Activated T-cell treated with anti-CD3 and anti-CD28 coated beads, Interleukin-2, amount 50 U/mL, for 4 hours (primary cell): ENCODE data around the gene CD34. TPM values are rescaled to one million over a fixed set of nuclear protein-coding genes. Genes with fewer than 3 reads are reported as not detected.
"Not testable (repeated sequence)": the region's sequence is repeated elsewhere in the genome, so short reads cannot be mapped to it uniquely, and the experiment has no call there.

Experiments
- ATAC-seq, 2 donors: fragments of 200-7000 bp; cut with Tn5 transposase; one replicate each; pipeline ENCODE4 v1.10.0; 2021
- DNase-seq: peaks from one replicate; pipeline ENCODE4 v3.0.0-alpha.2; 2020
- H3K27me3 Mint-ChIP-seq: one replicate; pipeline ENCODE4 v1.8.0; 2021; ENCODE audit warnings: low read depth, mixed read lengths
- H3K36me3 Mint-ChIP-seq: one replicate; pipeline ENCODE4 v1.8.0; 2022; ENCODE audit warnings: mixed read lengths; ENCODE audit not compliant: insufficient read depth
- H3K4me1 Mint-ChIP-seq: one replicate; pipeline ENCODE4 v1.8.0; 2021; ENCODE audit warnings: low read depth, mixed read lengths
- H3K4me3 Mint-ChIP-seq: one replicate; pipeline ENCODE4 v1.8.0; 2021; ENCODE audit warnings: mild to moderate bottlenecking, moderate library complexity, mixed read lengths
- H3K9me3 Mint-ChIP-seq: one replicate; pipeline ENCODE4 v1.8.0; 2021; ENCODE audit warnings: mixed read lengths
- total RNA-seq, 3 donors: library from RNA; stranded (reverse); gene quantifications; one replicate each; pipeline ENCODE4 v1.2.1, GENCODE V29; 2021

Gene CD34
- total RNA-seq, 3 donors from 2014 or later = 0.05 to 0.20 (median 0.08) TPM

- no peak overlapping the region for H3K4me3 Mint-ChIP-seq
- no peak for ATAC-seq
- no peaks in the 10 kb centered on the region for H3K9me3 Mint-ChIP-seq
- no peak for DNase-seq
- no peaks in the 10 kb centered on the region for H3K4me1 Mint-ChIP-seq
- H3K27me3 Mint-ChIP-seq = peaks cover 20% of the 10 kb centered on the region
- H3K36me3 Mint-ChIP-seq = no peaks in the 10 kb centered on the region
These were observed 33.6 kb upstream of the CD34 start for GRCh38 chr1:207944571-207944970.

DNA sequence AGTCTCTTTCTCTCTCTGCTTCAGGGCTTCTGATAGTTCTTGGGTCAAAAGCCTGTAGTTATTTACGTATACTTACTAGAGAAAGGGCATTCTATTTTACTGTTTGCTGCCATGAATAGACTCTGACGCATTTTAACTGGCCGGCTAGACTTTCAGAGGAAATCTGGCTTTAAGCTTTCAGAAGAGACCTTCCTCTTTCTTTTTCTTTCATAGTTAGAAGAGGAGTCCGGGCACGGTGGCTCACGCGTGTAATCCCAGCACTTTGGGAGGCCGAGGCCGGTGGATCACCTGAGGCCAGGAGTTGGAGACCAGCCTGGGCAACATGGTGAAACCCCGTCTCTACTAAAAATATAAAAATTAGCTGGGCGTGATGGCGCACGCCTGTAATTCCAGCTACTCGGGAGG, 31.4 kb upstream of the CD34 start:
- DNase-seq, H3K9me3 Mint-ChIP-seq, H3K4me1 Mint-ChIP-seq, ATAC-seq, H3K4me3 Mint-ChIP-seq, H3K36me3 Mint-ChIP-seq: not testable (repeated sequence)
- peaks cover 22% of the 10 kb centered on the region for H3K27me3 Mint-ChIP-seq

DNA sequence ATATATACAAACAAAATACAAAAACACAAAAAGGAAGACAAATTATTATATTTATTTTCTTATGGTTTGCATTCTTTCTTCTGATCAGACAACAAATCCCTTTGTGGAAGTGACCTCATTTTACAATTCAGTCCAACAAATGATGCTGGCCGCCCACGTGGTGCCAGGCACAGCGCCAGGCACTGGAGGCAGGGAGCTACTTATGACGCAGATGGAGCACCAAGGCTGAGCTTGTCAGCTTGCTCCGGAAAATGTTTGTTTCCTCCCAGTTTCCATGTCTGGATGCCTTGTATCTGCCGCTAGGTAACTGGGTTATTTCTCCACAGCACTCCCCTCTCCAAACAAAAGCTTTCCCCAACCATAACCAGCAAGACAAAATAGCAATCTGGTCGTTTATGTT, 30.7 kb upstream of the CD34 start:
- no peak overlapping the region for H3K4me3 Mint-ChIP-seq
- H3K4me1 Mint-ChIP-seq = no peaks in the 10 kb centered on the region
- no peaks in the 10 kb centered on the region for H3K9me3 Mint-ChIP-seq
- no peaks in the 10 kb centered on the region for H3K36me3 Mint-ChIP-seq
- peaks cover 25% of the 10 kb centered on the region for H3K27me3 Mint-ChIP-seq
- no peak for ATAC-seq
- DNase-seq = no peak

DNA sequence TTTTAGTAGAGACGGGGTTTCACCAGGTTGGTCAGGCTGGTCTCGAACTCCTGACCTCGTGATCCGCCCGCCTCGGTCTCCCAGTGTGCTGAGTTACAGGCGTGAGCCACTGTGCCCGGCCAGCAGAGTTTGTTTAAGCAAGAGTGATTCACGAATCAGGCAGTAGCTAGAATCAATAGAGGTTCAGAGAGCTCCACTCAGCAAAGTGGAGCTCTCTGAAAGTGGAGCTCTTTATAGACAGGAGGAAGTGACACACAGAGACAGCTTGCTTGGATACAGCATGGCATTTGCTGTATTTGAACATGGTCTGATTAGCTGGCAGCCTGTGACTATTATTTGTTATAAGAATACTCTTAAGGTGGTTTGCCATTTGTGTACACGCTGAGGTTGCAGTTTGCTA, 27.1 kb upstream of the CD34 start:
- Mint-ChIP-seq H3K27me3 (peaks cover 23% of the 10 kb centered on the region), H3K4me3 (no peak overlapping the region), H3K4me1 (no peaks in the 10 kb centered on the region), H3K36me3 (no peaks in the 10 kb centered on the region), H3K9me3 (no peaks in the 10 kb centered on the region)
- no peak for DNase-seq
- ATAC-seq = no peak

- Mint-ChIP-seq H3K36me3 (no peaks in the 10 kb centered on the region), H3K4me3 (no peak overlapping the region), H3K9me3 (no peaks in the 10 kb centered on the region), H3K4me1 (no peaks in the 10 kb centered on the region), H3K27me3 (peaks cover 20% of the 10 kb centered on the region)
- ATAC-seq (no peak), DNase-seq (no peak)
These were observed 26.3 kb upstream of the CD34 start for GRCh38 chr1:207937204-207937603.

DNA sequence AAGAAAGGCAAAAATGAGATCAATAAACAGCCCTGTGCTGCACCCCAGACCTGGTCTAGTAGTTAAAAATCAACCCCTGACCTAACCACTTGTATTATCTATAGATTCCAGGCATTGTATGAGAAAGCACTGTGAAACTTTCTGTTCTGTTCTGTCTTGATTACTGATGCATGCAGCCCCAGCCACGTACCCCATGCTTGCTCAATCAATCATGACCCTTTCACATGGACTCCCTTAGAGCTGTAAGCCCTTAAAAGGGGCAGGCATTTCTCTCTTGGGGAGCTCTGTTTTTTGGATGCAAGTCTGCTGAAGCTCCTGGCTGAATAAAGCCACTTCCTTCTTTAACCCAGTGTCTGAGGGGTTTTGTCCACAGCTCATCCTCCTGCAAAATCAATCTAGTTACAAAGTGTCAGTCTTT, 24.2 kb upstream of the CD34 start:
- DNase-seq = no peak
- ATAC-seq = no peak
- H3K9me3 Mint-ChIP-seq = no peaks in the 10 kb centered on the region
- no peaks in the 10 kb centered on the region for H3K4me1 Mint-ChIP-seq
- no peaks in the 10 kb centered on the region for H3K36me3 Mint-ChIP-seq
- H3K4me3 Mint-ChIP-seq = no peak overlapping the region
- peaks cover 12% of the 10 kb centered on the region for H3K27me3 Mint-ChIP-seq

DNA sequence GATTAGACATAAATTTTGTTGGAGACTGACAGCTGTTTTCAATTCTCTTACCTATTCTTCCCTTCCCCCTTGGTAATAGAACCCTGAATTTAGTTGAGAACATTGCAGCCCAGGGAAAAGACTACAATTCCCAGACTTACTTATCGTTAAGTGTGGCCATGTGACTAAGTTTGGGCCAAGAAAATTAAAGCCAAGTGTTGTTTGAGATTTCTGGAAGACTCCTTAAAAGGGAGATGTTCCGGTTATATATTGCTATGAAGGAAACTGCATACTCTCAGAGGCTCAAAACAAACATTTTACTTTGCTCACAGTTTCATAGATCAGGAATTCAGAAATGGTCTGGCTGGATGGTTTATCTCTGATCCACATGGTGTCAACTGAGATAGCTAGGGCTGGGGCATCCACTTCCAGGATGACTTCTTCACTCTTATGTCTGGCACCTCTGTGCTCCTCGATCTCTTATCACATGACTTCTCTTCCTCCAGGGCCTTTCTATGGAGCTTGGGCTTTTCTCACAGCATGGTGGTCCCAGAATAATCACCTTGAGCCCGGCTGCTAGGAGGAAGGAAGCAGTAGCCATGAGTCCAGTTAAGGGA, 22.4 kb upstream of the CD34 start:
- no peaks in the 10 kb centered on the region for H3K9me3 Mint-ChIP-seq
- ATAC-seq = no peak
- no peaks in the 10 kb centered on the region for H3K36me3 Mint-ChIP-seq
- H3K4me1 Mint-ChIP-seq = no peaks in the 10 kb centered on the region
- peaks cover 10% of the 10 kb centered on the region for H3K27me3 Mint-ChIP-seq
- no peak for DNase-seq
- no peak overlapping the region for H3K4me3 Mint-ChIP-seq

GRCh38 chr1:207926984-207927383, 16.1 kb upstream of the CD34 start:
- Mint-ChIP-seq H3K4me1 (no peaks in the 10 kb centered on the region), H3K27me3 (peaks cover 21% of the 10 kb centered on the region), H3K9me3 (no peaks in the 10 kb centered on the region), H3K4me3 (no peak overlapping the region), H3K36me3 (no peaks in the 10 kb centered on the region)
- ATAC-seq (no peak), DNase-seq (no peak)

DNA sequence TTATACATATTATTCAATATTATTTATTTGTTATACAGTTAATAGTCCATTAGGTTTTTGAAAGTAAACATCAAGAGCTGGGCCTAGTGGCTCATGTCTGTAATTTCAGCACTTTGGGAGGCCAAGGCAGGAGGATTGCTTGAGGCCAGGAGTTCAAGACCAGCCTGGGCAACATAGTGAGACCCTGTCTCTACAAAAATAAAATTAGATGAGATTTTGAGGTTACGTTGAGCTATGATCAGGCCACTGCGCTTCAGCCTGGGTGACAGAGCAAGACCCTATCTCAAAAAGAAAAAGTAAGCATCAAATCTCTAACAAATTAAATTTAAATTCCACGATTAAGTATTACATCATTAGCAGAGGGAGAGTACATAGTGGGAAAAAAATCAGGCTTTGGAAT, 15.0 kb upstream of the CD34 start:
- H3K4me3 Mint-ChIP-seq, H3K36me3 Mint-ChIP-seq, DNase-seq, H3K4me1 Mint-ChIP-seq, ATAC-seq, H3K9me3 Mint-ChIP-seq: not testable (repeated sequence)
- H3K27me3 Mint-ChIP-seq = peaks cover 27% of the 10 kb centered on the region

- DNase-seq (no peak), ATAC-seq (no peak)
These were observed 14.3 kb upstream of the CD34 start for GRCh38 chr1:207925210-207925609.

DNA sequence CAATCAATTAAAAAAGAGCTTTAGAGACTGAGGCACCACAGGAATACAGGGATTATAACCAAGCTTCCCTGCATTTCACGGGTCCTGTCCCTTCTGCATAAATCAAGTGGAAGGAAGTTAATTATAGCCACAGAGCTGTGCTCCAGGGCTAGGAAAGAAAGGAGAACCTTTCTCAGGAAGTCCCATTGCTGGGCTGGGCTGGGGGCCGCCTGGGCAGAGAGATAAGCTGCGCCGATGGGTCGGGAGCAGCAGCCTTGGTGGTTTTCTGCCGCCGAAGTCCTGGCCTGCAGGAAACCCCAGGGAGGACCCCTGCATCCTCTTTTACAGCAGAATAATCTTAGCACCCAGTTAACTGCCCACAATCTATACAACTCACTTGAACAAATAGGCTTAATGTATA, 12.6 kb upstream of the CD34 start:
- ATAC-seq (no peak), DNase-seq (no peak)
- no peaks in the 10 kb centered on the region for H3K36me3 Mint-ChIP-seq
- H3K4me1 Mint-ChIP-seq = no peaks in the 10 kb centered on the region
- no peaks in the 10 kb centered on the region for H3K9me3 Mint-ChIP-seq
- no peak overlapping the region for H3K4me3 Mint-ChIP-seq
- H3K27me3 Mint-ChIP-seq = peaks cover 27% of the 10 kb centered on the region

More at GRCh38 chr1:207925210-207925609, 14.3 kb upstream of the CD34 start:
- H3K36me3 Mint-ChIP-seq = no peaks in the 10 kb centered on the region
- no peaks in the 10 kb centered on the region for H3K9me3 Mint-ChIP-seq
- H3K27me3 Mint-ChIP-seq = peaks cover 26% of the 10 kb centered on the region
- no peak overlapping the region for H3K4me3 Mint-ChIP-seq
- H3K4me1 Mint-ChIP-seq = no peaks in the 10 kb centered on the region

- DNase-seq (no peak), ATAC-seq (no peak)
- Mint-ChIP-seq H3K4me3 (no peak overlapping the region), H3K27me3 (peaks cover 28% of the 10 kb centered on the region), H3K9me3 (no peaks in the 10 kb centered on the region), H3K36me3 (no peaks in the 10 kb centered on the region), H3K4me1 (no peaks in the 10 kb centered on the region)
These were observed 12.2 kb upstream of the CD34 start for GRCh38 chr1:207923121-207923520.

DNA sequence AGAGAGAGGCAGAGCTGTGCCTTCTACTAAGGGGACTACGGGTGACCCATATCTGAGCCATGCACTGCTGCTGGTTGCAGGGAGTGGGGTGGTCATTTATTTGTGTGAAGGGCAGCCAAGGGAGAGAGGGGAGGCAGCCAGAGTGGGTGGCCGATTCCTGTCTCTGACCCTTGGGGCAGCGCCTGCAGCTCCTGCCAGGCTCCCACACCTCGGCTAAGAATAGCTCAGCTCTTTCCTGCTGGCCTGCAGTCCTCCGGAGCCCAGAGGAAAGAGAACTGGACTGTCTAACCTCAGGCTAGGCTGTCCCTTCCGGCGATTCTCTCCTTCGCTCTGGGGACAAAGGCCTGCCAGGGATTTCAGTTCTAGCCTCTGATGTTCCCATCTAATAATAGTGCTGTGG, 11.6 kb upstream of the CD34 start:
- Mint-ChIP-seq H3K27me3 (peaks cover 32% of the 10 kb centered on the region), H3K4me3 (no peak overlapping the region), H3K36me3 (no peaks in the 10 kb centered on the region), H3K4me1 (no peaks in the 10 kb centered on the region), H3K9me3 (no peaks in the 10 kb centered on the region)
- ATAC-seq (no peak), DNase-seq (no peak)

GRCh38 chr1:207921321-207921720, 10.4 kb upstream of the CD34 start:
- no peaks in the 10 kb centered on the region for H3K9me3 Mint-ChIP-seq
- no peak overlapping the region for H3K4me3 Mint-ChIP-seq
- DNase-seq = no peak
- ATAC-seq = no peak
- no peaks in the 10 kb centered on the region for H3K36me3 Mint-ChIP-seq
- peaks cover 29% of the 10 kb centered on the region for H3K27me3 Mint-ChIP-seq
- H3K4me1 Mint-ChIP-seq = no peaks in the 10 kb centered on the region

DNA sequence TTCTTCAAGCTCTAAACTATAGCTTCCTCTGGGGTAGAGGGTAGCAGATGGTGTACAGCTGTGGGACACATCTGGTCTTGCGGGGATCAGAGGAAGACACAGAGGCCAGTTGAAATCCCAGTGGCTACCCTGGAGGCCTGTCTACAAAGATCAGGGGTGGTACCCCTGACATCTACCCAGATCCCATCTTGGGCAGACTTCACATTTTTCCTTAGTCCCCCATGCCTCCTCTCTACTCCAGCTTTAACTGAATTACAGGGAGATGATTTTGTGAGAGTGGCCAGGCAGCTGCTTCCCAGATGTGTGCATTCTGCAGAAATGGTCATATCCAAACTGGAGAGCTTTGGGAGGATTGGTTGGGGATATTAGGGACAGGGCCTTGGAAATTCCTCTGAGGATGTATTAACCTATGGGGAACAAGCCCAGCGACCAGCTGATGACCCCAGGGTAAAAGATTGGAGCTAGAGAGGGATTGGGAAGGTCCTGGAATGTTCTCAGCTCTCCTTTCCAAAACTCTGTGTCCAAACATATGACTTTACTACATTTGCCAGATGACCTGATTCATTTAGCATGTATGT, 9.6 kb upstream of the CD34 start:
- Mint-ChIP-seq H3K4me3 (no peak overlapping the region), H3K36me3 (no peaks in the 10 kb centered on the region), H3K4me1 (no peaks in the 10 kb centered on the region), H3K27me3 (peaks cover 29% of the 10 kb centered on the region), H3K9me3 (no peaks in the 10 kb centered on the region)
- no peak for ATAC-seq
- no peak for DNase-seq
